ENCODE measurements around the gene OGFR. TPM values are rescaled to one million over a fixed set of nuclear protein-coding genes. Genes with fewer than 3 reads are reported as not detected.

Gene OGFR
- total RNA-seq, 4 donors from 2014 or later: 73.3 to 88.3 (median 76.3) TPM

GRCh38 chr20:62812907-62813200, 8.2 kb downstream of the OGFR start:
- peaks cover 0 to 29% of the 10 kb centered on the region in 2 donors for H3K27me3 ChIP-seq
- H3K27ac ChIP-seq: no peak overlapping the region
- no peaks in the 10 kb centered on the region for H3K9me3 ChIP-seq
- TF ChIP-seq CTCF (IDR thresholded peaks at IDR 0.05) (no peak), POLR2A (IDR thresholded peaks at IDR 0.05) (no peak)
- H3K4me3 ChIP-seq: no peak overlapping the region
- no peak for DNase-seq
- peaks cover 0 to 55% (median 0%) of the 10 kb centered on the region in 3 donors for H3K36me3 ChIP-seq
- H3K4me1 ChIP-seq: peaks cover 8 to 33% (median 16%) of the 10 kb centered on the region in 4 donors

GRCh38 chr20:62813588-62813987, 9.0 kb downstream of the OGFR start:
- peaks cover 0 to 36% of the 10 kb centered on the region in 2 donors for H3K27me3 ChIP-seq
- H3K27ac ChIP-seq: no peak overlapping the region
- peaks cover 8 to 34% (median 16%) of the 10 kb centered on the region in 4 donors for H3K4me1 ChIP-seq
- no peak for TF ChIP-seq CTCF (IDR thresholded peaks at IDR 0.05)
- no peak for TF ChIP-seq POLR2A (IDR thresholded peaks at IDR 0.05)
- peaks cover 0 to 48% (median 0%) of the 10 kb centered on the region in 3 donors for H3K36me3 ChIP-seq
- no peaks in the 10 kb centered on the region for H3K9me3 ChIP-seq
- no peak overlapping the region for H3K4me3 ChIP-seq
- no peak for DNase-seq

GRCh38 chr20:62814060-62814708, 9.5 kb downstream of the OGFR start:
- DNase-seq: no peak
- no peak overlapping the region for H3K27ac ChIP-seq
- H3K36me3 ChIP-seq: peaks cover 0 to 43% (median 0%) of the 10 kb centered on the region in 3 donors
- no peaks in the 10 kb centered on the region for H3K9me3 ChIP-seq
- H3K4me1 ChIP-seq: peaks cover 8 to 40% (median 19%) of the 10 kb centered on the region in 4 donors
- H3K27me3 ChIP-seq: peaks cover 0 to 38% of the 10 kb centered on the region in 2 donors
- H3K4me3 ChIP-seq: no peak overlapping the region
- TF ChIP-seq CTCF (IDR thresholded peaks at IDR 0.05) (no peak), POLR2A (IDR thresholded peaks at IDR 0.05) (no peak)

GRCh38 chr20:62814709-62815065, 10.1 kb downstream of the OGFR start:
- Histone ChIP-seq H3K4me1 (peaks cover 8 to 45% (median 19%) of the 10 kb centered on the region in 4 donors), H3K27me3 (peaks cover 0 to 38% of the 10 kb centered on the region in 2 donors), H3K27ac (no peak overlapping the region), H3K4me3 (no peak overlapping the region), H3K9me3 (no peaks in the 10 kb centered on the region), H3K36me3 (peaks cover 0 to 38% (median 0%) of the 10 kb centered on the region in 3 donors)
- no peak for TF ChIP-seq POLR2A (IDR thresholded peaks at IDR 0.05)
- TF ChIP-seq CTCF (IDR thresholded peaks at IDR 0.05): no peak
- DNase-seq: no peak

GRCh38 chr20:62815066-62815991, 10.7 kb downstream of the OGFR start:
- H3K27me3 ChIP-seq: peaks cover 0 to 38% of the 10 kb centered on the region in 2 donors
- H3K4me1 ChIP-seq: peaks cover 8 to 45% (median 19%) of the 10 kb centered on the region in 4 donors
- TF ChIP-seq POLR2A (IDR thresholded peaks at IDR 0.05) (no peak), CTCF (IDR thresholded peaks at IDR 0.05) (no peak)
- peaks cover 0 to 32% (median 0%) of the 10 kb centered on the region in 3 donors for H3K36me3 ChIP-seq
- no peak overlapping the region for H3K27ac ChIP-seq
- no peak for DNase-seq
- H3K4me3 ChIP-seq: no peak overlapping the region
- no peaks in the 10 kb centered on the region for H3K9me3 ChIP-seq

All from Peyer's patch (tissue), 4 donors.